ENCODE measurements around the gene KRT6A.
"Not testable (repeated sequence)": the region's sequence is repeated elsewhere in the genome, so short reads cannot be mapped to it uniquely, and the experiment has no call there.

The KRT6A gene

GRCh38 chr12:52524241-52524897 is 31.3 kb upstream of the KRT6A start:
- no peak for DNase-seq

- DNase-seq: no peak
These were observed 30.8 kb upstream of the KRT6A start for GRCh38 chr12:52523824-52524223.

DNA sequence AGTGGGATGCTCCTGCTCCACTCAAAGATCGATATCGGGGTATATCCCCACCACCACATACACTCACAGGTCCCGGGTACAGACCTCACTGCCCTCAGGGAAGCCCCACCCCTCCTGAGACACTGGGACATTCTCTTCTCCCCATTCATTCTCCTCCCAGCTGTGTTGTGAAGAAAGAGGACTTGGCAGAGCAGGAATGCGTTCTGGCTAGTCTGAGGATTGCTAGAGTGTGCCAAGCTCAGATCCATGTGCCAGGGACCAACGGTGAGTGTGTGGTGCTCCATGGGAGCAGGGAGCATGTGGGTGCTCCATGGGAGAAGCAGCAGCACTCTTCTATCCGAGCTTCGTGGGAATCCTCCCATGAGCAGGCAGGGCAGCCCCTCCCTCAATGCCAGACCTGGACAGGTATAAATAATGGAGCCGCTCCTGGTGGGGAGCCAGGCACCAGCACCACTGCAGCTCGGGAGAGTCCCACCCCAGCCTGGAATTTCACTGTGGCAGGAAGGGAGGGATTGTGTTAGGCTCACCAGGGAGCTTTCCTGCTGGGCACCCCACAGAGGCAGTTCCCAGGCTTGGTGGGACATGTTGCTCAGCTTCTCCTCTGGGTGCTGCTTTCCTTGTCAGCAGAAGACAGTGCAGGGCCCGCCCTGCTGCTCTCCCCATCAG is 29.4 kb upstream of the KRT6A start:
- no peak for DNase-seq

- no peak for DNase-seq
These were observed 28.7 kb upstream of the KRT6A start for GRCh38 chr12:52521568-52522266.

GRCh38 chr12:52521175-52521567 is 28.1 kb upstream of the KRT6A start:
- no peak for DNase-seq

DNA sequence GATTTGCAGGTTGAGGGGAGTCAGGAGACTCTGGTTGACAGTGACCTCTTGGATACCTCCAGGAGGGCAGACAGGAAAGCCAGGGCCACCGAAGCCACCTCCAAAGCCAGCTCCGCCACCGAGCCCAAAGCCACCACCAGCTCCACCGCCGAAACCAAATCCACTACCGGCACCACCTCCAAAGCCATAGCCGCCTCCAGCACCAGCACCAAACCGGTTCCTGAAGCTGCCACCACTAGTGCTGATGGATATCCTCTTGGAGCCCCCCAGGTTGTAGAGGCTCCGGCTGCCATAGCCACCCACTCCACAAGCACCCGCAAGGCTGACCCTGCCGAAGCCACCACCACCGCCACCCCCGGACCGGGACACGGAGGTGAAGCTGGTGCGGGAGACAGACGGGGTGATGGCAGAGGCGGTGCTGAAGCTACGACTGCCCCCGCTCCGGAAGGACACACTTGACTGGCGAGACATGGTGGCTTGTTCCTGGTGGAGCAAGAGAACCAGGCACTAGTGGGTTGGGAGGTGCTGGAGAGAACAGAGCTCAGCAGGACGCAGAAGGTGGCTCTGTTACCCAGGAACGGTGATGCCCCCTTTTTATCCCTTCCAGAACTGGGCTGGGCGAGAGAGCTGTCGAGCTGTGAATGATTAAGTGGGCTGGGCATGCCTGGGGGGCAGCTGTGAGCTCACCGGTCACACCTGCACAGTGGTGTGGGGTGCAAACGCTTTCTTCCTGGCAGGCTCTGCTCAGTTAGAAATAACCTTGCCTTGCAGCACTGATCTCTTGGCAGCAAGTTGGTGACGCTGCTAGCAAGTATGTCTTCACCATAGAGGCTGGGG is 27.0 kb upstream of the KRT6A start, which contains the start of gene KRT5:
Gene KRT5 (minus strand): TSS at position 569 of the 837 bp plus-strand sequence. CDS start 98 bp downstream, at position 471.
- no peak for DNase-seq

GRCh38 chr12:52519387-52519703 is 26.3 kb upstream of the KRT6A start:
- no peak for DNase-seq

DNA sequence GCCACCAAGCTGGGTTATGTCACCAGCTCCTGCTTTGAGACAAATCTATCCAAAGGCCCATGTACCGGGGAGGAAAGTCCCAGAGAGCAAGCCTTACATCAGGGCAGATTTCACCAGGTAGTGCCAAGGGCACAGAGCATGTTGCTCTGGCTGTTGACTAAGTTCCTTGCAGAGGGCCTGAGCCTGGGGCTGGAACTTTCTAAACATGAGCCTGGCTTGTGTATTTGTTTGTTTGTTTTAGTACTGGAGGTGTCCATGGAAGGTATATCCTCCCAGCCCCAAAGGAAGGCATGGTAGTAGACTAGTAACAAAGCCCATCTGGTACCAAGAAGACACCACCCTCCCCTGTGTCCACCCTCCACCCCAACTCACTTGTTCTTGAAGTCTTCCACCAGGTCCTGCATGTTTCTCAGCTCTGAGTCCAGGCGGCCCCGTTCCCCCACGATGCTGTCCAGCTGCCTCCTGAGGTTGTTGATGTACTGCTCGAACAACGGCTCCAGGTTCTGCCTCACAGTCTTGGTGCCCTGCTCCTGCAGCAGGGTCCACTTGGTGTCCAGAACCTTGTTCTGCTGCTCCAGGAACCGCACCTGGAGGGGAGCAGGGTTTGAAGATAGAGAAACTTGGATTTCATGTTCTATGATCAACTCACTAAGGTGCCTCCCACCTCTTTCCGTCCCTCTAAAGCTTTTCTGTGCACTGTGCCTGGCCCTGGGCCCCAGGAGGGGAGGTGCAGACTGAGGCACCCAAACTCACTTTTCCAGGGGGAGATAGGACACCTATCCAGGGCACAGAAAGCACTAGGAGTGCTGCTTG is 25.7 kb upstream of the KRT6A start:
- no peak for DNase-seq

DNA sequence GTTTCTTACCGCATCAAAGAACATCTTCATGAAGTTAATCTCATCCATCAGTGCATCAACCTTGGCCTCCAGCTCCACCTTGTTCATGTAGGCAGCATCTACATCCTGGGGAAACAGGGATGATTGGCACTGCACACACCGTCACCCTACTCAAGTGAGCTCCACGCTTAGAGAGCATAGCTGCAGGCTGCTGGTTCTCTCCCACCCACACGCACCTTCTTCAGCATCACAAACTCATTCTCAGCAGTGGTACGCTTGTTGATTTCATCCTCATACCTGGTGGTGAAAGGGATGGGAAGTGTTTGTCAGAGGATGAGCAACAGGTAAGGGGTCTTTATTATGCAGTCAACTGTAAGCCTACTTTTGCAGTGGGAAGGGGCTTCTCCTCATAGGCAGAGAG is 24.8 kb upstream of the KRT6A start:
- no peak for DNase-seq

DNA sequence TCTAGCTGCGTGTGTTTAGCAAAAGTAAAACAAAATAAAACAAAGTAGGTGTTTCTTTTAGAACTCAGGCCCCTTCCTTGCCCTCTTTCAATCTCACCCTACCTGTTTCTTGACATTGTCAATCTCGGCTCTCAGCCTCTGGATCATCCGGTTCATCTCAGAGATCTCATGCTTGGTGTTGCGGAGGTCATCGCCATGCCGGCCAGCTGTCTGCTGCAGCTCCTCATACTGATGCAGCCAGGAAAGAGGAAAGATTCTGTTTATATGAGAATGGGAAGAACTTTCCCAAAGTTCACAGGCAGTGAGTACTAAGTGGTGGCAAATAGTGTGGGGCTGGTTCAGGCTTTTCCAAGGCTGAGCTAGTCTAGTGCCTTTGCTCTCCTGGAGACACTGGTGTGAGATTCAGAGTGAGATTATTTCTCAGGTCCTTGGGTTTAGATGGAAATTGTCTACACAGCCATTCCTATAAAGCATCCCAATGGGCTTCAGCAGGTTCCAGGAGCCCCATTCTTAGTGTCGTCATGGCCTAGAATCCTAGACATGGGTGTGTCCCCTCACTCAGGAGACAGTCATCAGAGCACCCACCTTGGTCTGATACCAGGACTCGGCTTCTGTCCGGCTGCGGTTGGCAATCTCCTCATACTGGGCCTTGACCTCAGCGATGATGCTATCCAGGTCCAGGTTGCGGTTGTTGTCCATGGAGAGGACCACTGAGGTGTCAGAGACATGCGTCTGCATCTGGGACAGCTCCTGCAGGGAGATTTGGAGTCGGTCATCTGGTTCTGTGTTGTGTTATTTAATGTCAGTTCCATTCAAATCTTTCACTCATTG is 24.2 kb upstream of the KRT6A start:
- no peak for DNase-seq

DNA sequence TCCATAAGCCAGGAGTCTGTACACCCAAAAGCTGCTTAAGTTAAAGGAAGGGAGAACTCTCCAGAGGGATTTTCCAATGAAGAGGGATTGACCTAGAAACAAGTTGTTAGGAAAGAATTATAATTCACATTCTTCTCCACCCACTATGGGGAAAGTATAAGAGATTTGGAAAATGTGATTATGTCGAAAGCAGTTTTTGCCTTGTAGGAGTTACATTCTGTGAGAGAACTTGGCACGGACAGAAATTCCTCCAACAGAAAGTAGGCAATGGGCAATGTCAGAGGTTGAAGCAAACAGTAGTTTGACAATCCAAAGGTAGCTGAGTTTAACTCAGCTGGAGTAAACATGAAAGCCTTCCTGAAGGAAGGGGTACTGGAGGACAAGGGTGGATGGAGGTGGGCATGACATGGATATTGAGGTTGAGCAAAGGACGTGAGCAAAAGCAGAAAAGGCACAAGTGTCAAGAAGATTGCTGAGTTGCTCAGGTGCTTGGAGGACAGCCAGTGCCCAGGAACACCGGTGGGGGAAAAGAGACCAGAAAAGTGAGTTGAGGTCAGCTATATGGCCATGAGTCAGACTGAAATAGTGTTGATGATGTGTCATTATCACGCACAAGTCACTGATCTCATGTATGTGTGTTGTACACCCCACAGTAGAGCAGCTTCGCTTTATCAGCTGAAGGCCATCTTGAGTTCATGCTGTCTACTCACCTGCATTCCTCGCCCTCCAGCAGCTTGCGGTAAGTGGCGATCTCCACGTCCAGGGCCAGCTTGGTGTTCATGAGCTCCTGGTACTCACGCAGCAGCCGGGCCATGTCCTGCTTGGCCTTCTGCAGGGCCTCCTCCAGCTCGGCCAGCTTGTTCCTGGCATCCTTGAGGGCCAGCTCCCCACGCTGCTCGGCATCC is 23.1 kb upstream of the KRT6A start:
- no peak for DNase-seq

- no peak for DNase-seq
These were observed 22.2 kb upstream of the KRT6A start for GRCh38 chr12:52515319-52515646.

DNA sequence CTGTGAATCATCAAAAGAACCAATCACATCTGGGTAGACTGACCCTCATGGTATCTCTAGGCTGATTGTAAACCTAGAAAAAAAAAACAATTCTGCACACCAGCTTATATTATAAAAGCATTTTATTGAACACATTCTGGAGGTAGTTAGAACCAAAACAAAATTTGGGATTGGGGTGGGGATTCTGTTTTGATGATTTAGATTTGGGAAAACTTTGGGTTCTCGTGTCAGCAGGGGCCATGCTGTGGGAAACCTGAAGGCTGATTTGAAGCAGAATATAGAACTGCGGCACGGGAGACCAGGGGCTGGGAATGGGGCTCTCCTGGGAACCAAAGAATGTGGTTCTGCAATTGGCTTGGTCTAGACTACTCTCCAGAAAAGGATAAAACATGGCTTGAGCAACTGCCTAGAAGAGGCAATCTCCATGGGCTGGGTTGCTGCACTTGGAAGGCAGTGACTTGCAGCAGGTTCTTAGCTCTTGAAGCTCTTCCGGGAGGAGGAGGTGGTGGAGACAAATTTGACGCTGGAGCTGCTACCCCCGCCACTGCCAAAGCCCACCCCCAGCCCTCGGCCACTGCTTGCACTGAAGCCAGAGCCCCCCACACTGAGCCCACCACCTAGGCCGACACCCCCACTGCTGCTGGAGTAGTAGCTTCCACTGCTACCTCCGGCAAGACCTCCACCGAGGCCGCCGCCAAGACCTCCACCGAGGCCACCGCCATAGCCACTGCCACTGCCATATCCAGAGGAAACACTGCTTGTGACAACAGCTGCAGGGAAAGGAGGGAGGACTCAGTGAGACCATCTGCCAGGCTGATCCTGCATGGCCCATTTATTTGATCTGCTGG is 21.6 kb upstream of the KRT6A start:
- no peak for DNase-seq

DNA sequence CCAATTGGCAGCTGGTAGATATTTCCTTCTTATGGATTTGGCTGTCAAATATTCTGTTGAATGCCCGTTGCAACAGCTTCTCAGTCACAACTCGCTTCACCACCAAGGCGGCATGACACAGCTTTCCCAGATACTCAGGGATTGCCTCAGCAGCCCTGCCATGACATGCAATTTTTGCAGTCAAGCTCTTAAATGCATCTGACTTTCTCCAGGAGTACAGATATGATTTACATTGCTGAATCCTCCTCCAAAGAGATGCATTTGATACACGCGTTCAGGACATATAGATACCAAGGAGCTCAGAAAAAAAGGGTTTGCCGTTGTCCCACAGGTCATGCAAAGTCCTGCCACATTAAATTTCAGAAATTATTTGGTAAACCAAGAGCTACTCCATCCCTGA is 20.7 kb upstream of the KRT6A start:
- no peak for DNase-seq

GRCh38 chr12:52508211-52508610 is 15.2 kb upstream of the KRT6A start:
- DNase-seq: no peak

- peak; percentile 27 for DNase-seq
These were observed 14.0 kb upstream of the KRT6A start for GRCh38 chr12:52506858-52507715.

GRCh38 chr12:52502877-52503276 is 9.8 kb upstream of the KRT6A start:
- DNase-seq: no peak

DNA sequence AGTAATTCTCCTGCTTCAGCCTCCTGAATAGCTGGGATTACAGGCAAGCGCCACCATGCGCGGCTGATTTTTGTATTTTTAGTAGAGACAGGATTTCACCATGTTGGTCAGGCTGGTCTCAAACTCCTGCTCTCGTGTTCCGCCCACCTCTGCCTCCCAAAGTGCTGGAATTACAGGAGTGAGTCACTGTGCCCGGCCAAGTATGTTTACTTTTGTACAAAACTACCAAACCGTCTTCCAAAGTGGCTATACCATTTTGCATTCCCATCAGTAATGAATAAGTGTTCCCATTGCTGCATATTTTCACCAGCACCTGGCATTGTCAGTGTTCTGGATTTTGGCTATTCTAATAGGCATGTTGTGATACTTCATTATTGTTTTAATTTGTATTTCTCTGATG is 8.4 kb upstream of the KRT6A start:
- DNase-seq: no peak

DNA sequence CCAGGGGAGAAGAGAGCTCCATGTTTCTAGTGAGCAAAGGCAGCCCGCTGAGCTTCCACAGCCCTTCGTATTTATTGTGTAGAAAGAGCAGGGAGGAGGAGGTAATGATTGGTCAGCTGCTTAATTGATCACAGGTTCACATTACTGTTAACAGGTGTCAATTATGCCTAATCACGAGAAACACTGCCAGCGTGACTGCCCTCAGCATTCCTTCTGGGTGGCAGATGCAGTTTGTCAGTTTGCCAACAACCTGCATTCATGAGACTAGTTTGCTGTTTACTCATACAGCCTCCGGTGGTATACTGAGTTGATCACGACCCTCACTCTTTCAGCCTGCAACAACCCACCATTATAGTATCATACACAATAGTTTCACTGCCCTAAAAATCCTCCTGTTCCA is 7.5 kb upstream of the KRT6A start:
- not testable (repeated sequence) for DNase-seq
